Measurements from ENCODE around the gene DCHS1. TPM values are rescaled to one million over a fixed set of nuclear protein-coding genes. Genes with fewer than 3 reads are reported as not detected.

DCHS1 gene
- total and polyA plus RNA-seq, 2 of the 13 experiments (the other 11 are each of a cell fraction or from before 2014, with no cell fraction given), result under 0.01 to 0.03 TPM

DNA sequence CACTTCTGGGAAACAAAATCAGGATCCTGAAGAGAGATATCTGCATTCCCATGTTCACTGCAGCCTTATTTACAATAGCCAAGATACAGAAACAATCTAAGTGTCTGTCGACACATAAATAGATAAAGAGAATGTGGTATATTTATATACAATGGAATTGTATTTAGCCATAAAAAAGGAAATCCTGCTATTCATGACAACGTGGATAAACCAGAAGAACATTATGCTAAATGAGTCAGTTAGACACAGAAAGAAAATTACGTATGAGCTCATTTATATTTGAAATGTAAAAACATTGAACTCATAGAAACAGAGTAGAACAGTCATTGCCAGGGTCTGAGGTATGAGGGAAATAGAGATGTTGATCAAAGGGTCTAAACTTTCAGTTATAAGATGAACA lies 21.4 kb upstream of the DCHS1 start:
- FAIRE-seq, result no peak
- BruUV-seq (replicated peaks), result no TSS peak
- Histone ChIP-seq H2AFZ (ENCODE audit: low read length) (no peak overlapping the region), H3K9me3 (ENCODE audit: low read length) (no peaks in the 10 kb centered on the region), H3K9ac (ENCODE audit: insufficient read depth, low read depth, low read length) (no peak overlapping the region), H3K4me1 (ENCODE audit: insufficient read depth, low read length) (peaks cover 11% of the 10 kb centered on the region), H4K20me1 (ENCODE audit: insufficient read depth, low read length) (no peaks in the 10 kb centered on the region; the same call in 1 of the 2 replicates), H3K79me2 (ENCODE audit: insufficient read depth, low read length) (peaks cover 12% of the 10 kb centered on the region), H3K4me2 (ENCODE audit: low read depth, low read length) (no peak overlapping the region), H3K4me3 (replicated peaks in 1 of 3; ENCODE audit: insufficient read depth in 1 of 3, low read depth in 2 of 3, low read length in 3 of 3) (no peak overlapping the region), H3K36me3 (replicated peaks in 1 of 2; ENCODE audit: control insufficient read depth in 1 of 2, insufficient read depth in 2 of 2, low read length in 2 of 2) (peaks cover 0 to 5% of the 10 kb centered on the region in 2 experiments; a peak in 2 of 5 replicates), H3K27me3 (ENCODE audit: control insufficient read depth in 1 of 2, insufficient read depth in 2 of 2, low read length in 2 of 2) (no peaks in the 10 kb centered on the region; a peak in 1 of 5 replicates), H3K27ac (ENCODE audit: extremely low read length, insufficient read depth, low read length) (no peak overlapping the region)
- TF ChIP-seq DR1 (CRISPR knock-in tag; IDR thresholded peaks at IDR 0.05) (no peak), ZNF136 (CRISPR knock-in tag; IDR thresholded peaks at IDR 0.05; ENCODE audit: low read depth) (no peak), ZKSCAN5 (CRISPR knock-in tag; IDR thresholded peaks at IDR 0.05) (no peak), FOSL1 (CRISPR knock-in tag; IDR thresholded peaks at IDR 0.05; ENCODE audit: borderline replicate concordance) (no peak), ZNF335 (CRISPR knock-in tag; IDR thresholded peaks at IDR 0.05) (no peak), HNRNPH1 (optimal IDR thresholded peaks at IDR 0.05; ENCODE audit: low read depth, low read length) (no peak), RAD51 (IDR thresholded peaks at IDR 0.05; ENCODE audit: borderline replicate concordance) (no peak), TCF7 (IDR thresholded peaks at IDR 0.05; ENCODE audit: low read depth) (no peak), ZNF230 (CRISPR knock-in tag; IDR thresholded peaks at IDR 0.05) (no peak), KLF12 (CRISPR knock-in tag; IDR thresholded peaks at IDR 0.05; ENCODE audit: borderline replicate concordance) (no peak), ZNF282 (IDR thresholded peaks at IDR 0.05; ENCODE audit: partially characterized antibody) (no peak), TCF12 (IDR thresholded peaks at IDR 0.05) (no peak), TCF12 (CRISPR knock-in tag; IDR thresholded peaks at IDR 0.05) (no peak), ZNF841 (CRISPR knock-in tag; IDR thresholded peaks at IDR 0.05; ENCODE audit: borderline replicate concordance) (no peak), SMAD1 (CRISPR knock-in tag; IDR thresholded peaks at IDR 0.05; ENCODE audit: borderline replicate concordance, low read depth) (no peak), KDM3A (CRISPR knock-in tag; IDR thresholded peaks at IDR 0.05; ENCODE audit: low read depth) (no peak), MLLT10 (CRISPR knock-in tag; IDR thresholded peaks at IDR 0.05) (no peak), ONECUT2 (CRISPR knock-in tag; IDR thresholded peaks at IDR 0.05) (no peak)
- TF ChIP-seq, protein P1, sequence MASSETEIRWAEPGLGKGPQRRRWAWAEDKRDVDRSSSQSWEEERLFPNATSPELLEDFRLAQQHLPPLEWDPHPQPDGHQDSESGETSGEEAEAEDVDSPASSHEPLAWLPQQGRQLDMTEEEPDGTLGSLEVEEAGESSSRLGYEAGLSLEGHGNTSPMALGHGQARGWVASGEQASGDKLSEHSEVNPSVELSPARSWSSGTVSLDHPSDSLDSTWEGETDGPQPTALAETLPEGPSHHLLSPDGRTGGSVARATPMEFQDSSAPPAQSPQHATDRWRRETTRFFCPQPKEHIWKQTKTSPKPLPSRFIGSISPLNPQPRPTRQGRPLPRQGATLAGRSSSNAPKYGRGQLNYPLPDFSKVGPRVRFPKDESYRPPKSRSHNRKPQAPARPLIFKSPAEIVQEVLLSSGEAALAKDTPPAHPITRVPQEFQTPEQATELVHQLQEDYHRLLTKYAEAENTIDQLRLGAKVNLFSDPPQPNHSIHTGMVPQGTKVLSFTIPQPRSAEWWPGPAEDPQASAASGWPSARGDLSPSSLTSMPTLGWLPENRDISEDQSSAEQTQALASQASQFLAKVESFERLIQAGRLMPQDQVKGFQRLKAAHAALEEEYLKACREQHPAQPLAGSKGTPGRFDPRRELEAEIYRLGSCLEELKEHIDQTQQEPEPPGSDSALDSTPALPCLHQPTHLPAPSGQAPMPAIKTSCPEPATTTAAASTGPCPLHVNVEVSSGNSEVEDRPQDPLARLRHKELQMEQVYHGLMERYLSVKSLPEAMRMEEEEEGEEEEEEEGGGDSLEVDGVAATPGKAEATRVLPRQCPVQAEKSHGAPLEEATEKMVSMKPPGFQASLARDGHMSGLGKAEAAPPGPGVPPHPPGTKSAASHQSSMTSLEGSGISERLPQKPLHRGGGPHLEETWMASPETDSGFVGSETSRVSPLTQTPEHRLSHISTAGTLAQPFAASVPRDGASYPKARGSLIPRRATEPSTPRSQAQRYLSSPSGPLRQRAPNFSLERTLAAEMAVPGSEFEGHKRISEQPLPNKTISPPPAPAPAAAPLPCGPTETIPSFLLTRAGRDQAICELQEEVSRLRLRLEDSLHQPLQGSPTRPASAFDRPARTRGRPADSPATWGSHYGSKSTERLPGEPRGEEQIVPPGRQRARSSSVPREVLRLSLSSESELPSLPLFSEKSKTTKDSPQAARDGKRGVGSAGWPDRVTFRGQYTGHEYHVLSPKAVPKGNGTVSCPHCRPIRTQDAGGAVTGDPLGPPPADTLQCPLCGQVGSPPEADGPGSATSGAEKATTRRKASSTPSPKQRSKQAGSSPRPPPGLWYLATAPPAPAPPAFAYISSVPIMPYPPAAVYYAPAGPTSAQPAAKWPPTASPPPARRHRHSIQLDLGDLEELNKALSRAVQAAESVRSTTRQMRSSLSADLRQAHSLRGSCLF (CRISPR knock-in tag; IDR thresholded peaks at IDR 0.05; ENCODE audit: borderline replicate concordance), result no peak
- intact Hi-C loops (cut with micrococcal nuclease; ENCODE audit: unreplicated experiment) (no loop called here), in situ Hi-C loops (cut with HindIII; ENCODE audit: extremely low pct_ligation_motif_present, low pct_unique_long_range_greater_than_20kb) (no loop called here)
- DNase-seq (ENCODE audit: low spot score), result no peak
- ChIA-PET CTCF (ENCODE audit: low intra/inter-chr PET ratio, low total read pairs) (no interaction called here), POLR2A (no interaction called here)
- WGBS (ENCODE audit: low lambda C conversion rate), result 64% methylated on average over 3 of the region's 3 CpGs
- ATAC-seq, result no peak
